ENCODE results near the gene AK5.

AK5 gene

GRCh38 chr1:77434967-77435366 lies 153.1 kb downstream of the AK5 start:
- H3K4me3 ChIP-seq (replicated peaks in 1 of 2; ENCODE audit: low read depth in 2 of 2, low read length in 2 of 2): no peak overlapping the region
- no peak for DNase-seq (ENCODE audit: low read depth in 2 of 2)

GRCh38 chr1:77438236-77438913 lies 156.6 kb downstream of the AK5 start:
- peak; percentile 89 for DNase-seq (ENCODE audit: low read depth in 2 of 2)

More at GRCh38 chr1:77434967-77435366, 153.1 kb downstream of the AK5 start:
- no peak for TF ChIP-seq CTCF (IDR thresholded peaks at IDR 0.05; ENCODE audit: low read depth, low read length)

GRCh38 chr1:77446841-77447555 lies 165.2 kb downstream of the AK5 start:
- peak in 1 of 2 donors; percentile 23 for DNase-seq (ENCODE audit: low read depth in 2 of 2)
- no peak for TF ChIP-seq CTCF (IDR thresholded peaks at IDR 0.05; ENCODE audit: low read depth, low read length)
- H3K4me3 ChIP-seq (replicated peaks in 1 of 2; ENCODE audit: low read depth in 2 of 2, low read length in 2 of 2): no peak overlapping the region

More at GRCh38 chr1:77438236-77438913, 156.6 kb downstream of the AK5 start:
- H3K4me3 ChIP-seq (replicated peaks in 1 of 2; ENCODE audit: low read depth in 2 of 2, low read length in 2 of 2): peak overlapping the region; percentile 11 to 15
- no peak for TF ChIP-seq CTCF (IDR thresholded peaks at IDR 0.05; ENCODE audit: low read depth, low read length)

- no peak for DNase-seq (ENCODE audit: low read depth in 2 of 2)
- H3K4me3 ChIP-seq (replicated peaks in 1 of 2; ENCODE audit: low read depth in 2 of 2, low read length in 2 of 2): no peak overlapping the region
- TF ChIP-seq CTCF (IDR thresholded peaks at IDR 0.05; ENCODE audit: low read depth, low read length): no peak
Measured at GRCh38 chr1:77447669-77448068, 165.8 kb downstream of the AK5 start.

- no peak for TF ChIP-seq CTCF (IDR thresholded peaks at IDR 0.05; ENCODE audit: low read depth, low read length)
- peak; percentile 25 to 50 for DNase-seq (ENCODE audit: low read depth in 2 of 2)
Measured at GRCh38 chr1:77459881-77460280, 178.1 kb downstream of the AK5 start.

GRCh38 chr1:77461691-77462090 lies 179.9 kb downstream of the AK5 start:
- no peak for TF ChIP-seq CTCF (IDR thresholded peaks at IDR 0.05; ENCODE audit: low read depth, low read length)
- DNase-seq (ENCODE audit: low read depth in 2 of 2): no peak
- no peak overlapping the region for H3K4me3 ChIP-seq (replicated peaks in 1 of 2; ENCODE audit: low read depth in 2 of 2, low read length in 2 of 2)

More at GRCh38 chr1:77459881-77460280, 178.1 kb downstream of the AK5 start:
- H3K4me3 ChIP-seq (replicated peaks in 1 of 2; ENCODE audit: low read depth in 2 of 2, low read length in 2 of 2): no peak overlapping the region
